ENCODE measurements around the gene LAYN. TPM values are rescaled to one million over a fixed set of nuclear protein-coding genes. Genes with fewer than 3 reads are reported as not detected.

LAYN gene
- total RNA-seq, 2 experiments from 2014 or later: 92.2 to 93.7 TPM

- no peak for ATAC-seq
- no peak for TF ChIP-seq CTCF (IDR thresholded peaks at IDR 0.05)
- CTCF ChIA-PET: interaction anchor here (0.6 to 2.1 kb wide), 18 partner anchors 12 to 714 kb away, joined by 3 to 10 read pairs (median 4); partner anchors contain the start of gene LAYN
- Mint-ChIP-seq H3K27me3 (peaks cover 3% of the 10 kb centered on the region), H3K9me3 (no peaks in the 10 kb centered on the region), H3K4me3 (no peak overlapping the region), H3K27ac (no peak overlapping the region), H3K4me1 (ENCODE audit: low read depth) (peaks cover 4% of the 10 kb centered on the region), H3K36me3 (ENCODE audit: low read depth) (peaks cover 3% of the 10 kb centered on the region)
- POLR2A ChIA-PET: interaction anchor here (0.7 kb wide), 1 partner anchor 34 kb away, joined by 5 read pairs; no protein-coding TSS in a partner anchor
- intact Hi-C loops (cut with micrococcal nuclease): no loop called here
- DNase-seq: no peak
These were observed 25.8 kb downstream of the LAYN start for GRCh38 chr11:111566324-111566723.

- H3K36me3 Mint-ChIP-seq (ENCODE audit: low read depth): no peaks in the 10 kb centered on the region
- H3K27ac Mint-ChIP-seq: no peak overlapping the region
- no peak for TF ChIP-seq CTCF (IDR thresholded peaks at IDR 0.05)
- no peak overlapping the region for H3K4me3 Mint-ChIP-seq
- DNase-seq: no peak
- no peak for ATAC-seq
- H3K4me1 Mint-ChIP-seq (ENCODE audit: low read depth): peaks cover 4% of the 10 kb centered on the region
- ChIA-PET CTCF (interaction anchor here (0.6 kb wide), 1 partner anchor 368 kb away, joined by 3 read pairs; the partner anchor contains the start of gene DIXDC1), POLR2A (interaction anchor here (0.5 kb wide), 1 partner anchor 13 kb away, joined by 3 read pairs; no protein-coding TSS in a partner anchor)
- intact Hi-C loops (cut with micrococcal nuclease): no loop called here
- H3K9me3 Mint-ChIP-seq: no peaks in the 10 kb centered on the region
- peaks cover 3% of the 10 kb centered on the region for H3K27me3 Mint-ChIP-seq
These were observed 29.0 kb downstream of the LAYN start for GRCh38 chr11:111569476-111569875.

DNA sequence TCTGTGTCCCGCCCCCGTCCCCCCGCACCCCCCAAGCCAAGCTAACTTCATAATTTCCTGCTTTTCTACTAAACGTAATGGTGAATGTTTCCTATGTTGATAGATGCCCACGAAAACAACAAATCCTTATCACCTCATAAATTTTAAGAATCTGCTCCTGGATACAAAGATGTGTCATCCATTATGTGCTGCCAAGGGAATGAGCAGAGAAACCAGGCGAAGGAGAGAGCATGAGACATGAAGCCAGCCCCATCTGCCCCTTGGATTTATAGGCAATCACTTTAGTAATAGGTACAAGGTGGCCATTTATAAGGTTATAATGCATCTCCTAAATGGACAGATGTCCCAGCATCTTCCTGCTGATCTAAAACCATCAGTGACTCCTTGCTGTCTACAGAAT is 30.3 kb downstream of the LAYN start:
- ATAC-seq (no peak), DNase-seq (no peak)
- H3K4me1 Mint-ChIP-seq (ENCODE audit: low read depth): no peaks in the 10 kb centered on the region
- no peak overlapping the region for H3K4me3 Mint-ChIP-seq
- ChIA-PET CTCF (interaction anchor here (1.0 kb wide), 1 partner anchor 271 kb away, joined by 3 read pairs; no protein-coding TSS in a partner anchor), POLR2A (no interaction called here)
- H3K27me3 Mint-ChIP-seq: peaks cover 3% of the 10 kb centered on the region
- no peaks in the 10 kb centered on the region for H3K36me3 Mint-ChIP-seq (ENCODE audit: low read depth)
- no peaks in the 10 kb centered on the region for H3K9me3 Mint-ChIP-seq
- H3K27ac Mint-ChIP-seq: no peak overlapping the region
- no peak for TF ChIP-seq CTCF (IDR thresholded peaks at IDR 0.05)
- intact Hi-C loops (cut with micrococcal nuclease): no loop called here

DNA sequence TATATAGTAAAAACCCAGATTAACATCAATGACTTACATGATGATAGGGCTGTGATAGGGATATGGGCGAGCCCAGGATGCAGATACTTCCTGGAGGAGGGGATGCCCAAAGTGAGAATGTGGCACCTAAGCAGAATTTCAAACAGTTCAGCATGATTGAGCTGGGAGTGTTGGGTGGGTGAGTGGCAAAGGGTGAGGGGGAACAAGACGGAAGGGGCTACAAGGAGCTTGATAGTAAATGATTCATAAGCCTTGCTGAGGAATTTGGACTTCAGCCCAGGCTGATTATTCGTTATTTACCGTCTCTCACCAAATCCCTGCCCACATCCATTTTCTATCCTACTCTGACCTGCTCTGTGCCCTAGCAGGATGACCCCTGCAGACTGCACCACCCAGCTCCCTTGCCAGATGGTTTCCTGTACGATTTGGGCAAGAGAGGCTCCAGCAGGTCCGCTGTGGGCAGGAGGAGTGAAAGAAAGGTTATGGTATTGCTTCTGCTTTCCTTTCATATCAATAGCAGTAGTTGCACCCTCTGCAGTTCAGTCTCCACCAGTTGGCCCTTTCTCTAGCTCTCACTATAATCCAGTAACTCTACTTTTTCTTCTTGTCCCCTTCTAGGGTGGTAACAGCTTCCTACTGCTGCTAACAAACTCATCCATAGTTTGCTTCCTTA is 31.4 kb downstream of the LAYN start:
- CTCF ChIA-PET: interaction anchor here (0.7 to 0.8 kb wide), 2 partner anchors 18 to 117 kb away, joined by 3 read pairs; no protein-coding TSS in a partner anchor
- POLR2A ChIA-PET: interaction anchor here (0.8 kb wide), 1 partner anchor 9 kb away, joined by 3 read pairs; no protein-coding TSS in a partner anchor
- no peaks in the 10 kb centered on the region for H3K4me1 Mint-ChIP-seq (ENCODE audit: low read depth)
- intact Hi-C loops (cut with micrococcal nuclease): no loop called here
- peaks cover 3% of the 10 kb centered on the region for H3K27me3 Mint-ChIP-seq
- no peak for DNase-seq
- no peaks in the 10 kb centered on the region for H3K36me3 Mint-ChIP-seq (ENCODE audit: low read depth)
- no peak for ATAC-seq
- no peak overlapping the region for H3K4me3 Mint-ChIP-seq
- no peaks in the 10 kb centered on the region for H3K9me3 Mint-ChIP-seq
- TF ChIP-seq CTCF (IDR thresholded peaks at IDR 0.05): no peak
- no peak overlapping the region for H3K27ac Mint-ChIP-seq

- no peak overlapping the region for H3K4me3 Mint-ChIP-seq
- H3K27me3 Mint-ChIP-seq: peaks cover 3% of the 10 kb centered on the region
- no peak overlapping the region for H3K27ac Mint-ChIP-seq
- DNase-seq: no peak
- ChIA-PET POLR2A (no interaction called here), CTCF (interaction anchor here (0.7 kb wide), 1 partner anchor 17 kb away, joined by 3 read pairs; no protein-coding TSS in a partner anchor)
- no peaks in the 10 kb centered on the region for H3K9me3 Mint-ChIP-seq
- no peak for ATAC-seq
- intact Hi-C loops (cut with micrococcal nuclease): no loop called here
- H3K4me1 Mint-ChIP-seq (ENCODE audit: low read depth): no peaks in the 10 kb centered on the region
- H3K36me3 Mint-ChIP-seq (ENCODE audit: low read depth): no peaks in the 10 kb centered on the region
- no peak for TF ChIP-seq CTCF (IDR thresholded peaks at IDR 0.05)
These were observed 32.1 kb downstream of the LAYN start for GRCh38 chr11:111572581-111572980.

Measured in activated CD8-positive, alpha-beta T cell treated with anti-CD3 and anti-CD28 coated beads for 36 hours (primary cell).